ENCODE data around the gene SDK1.

Gene SDK1

DNA sequence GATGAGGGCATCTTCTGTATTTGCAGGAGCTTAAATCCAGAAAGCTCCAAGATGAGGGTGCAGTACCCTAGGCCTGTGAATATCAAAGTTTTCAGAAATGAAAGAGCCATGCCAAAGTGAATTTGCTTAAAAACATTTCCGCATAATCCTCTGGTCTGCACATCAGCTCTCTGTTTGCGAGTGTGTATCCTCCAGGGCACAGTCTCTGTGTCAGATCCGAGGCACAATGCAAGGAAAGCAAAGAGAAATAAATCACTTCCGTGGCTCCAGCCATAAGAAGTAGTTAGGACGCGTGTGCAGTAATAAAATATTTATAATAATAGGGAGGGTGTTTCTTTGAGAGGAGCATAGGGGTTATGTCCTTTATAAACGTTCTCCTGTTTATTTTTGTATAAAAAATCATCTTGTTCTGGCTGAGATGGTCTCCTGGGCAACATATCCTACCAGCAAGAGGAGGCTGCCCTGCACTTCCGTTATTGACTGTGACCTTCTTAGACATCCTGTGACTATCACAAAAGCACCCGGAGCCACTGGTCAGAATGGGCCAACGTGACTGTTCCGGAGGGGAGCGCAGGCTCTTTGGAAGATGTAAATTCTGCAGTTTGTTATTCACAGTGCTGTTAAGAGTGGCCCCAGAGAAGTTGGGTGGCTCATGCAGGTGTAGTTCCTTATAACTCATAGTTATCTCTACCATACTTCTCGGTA lies 713.4 kb downstream of the SDK1 start:
- DNase-seq (ENCODE audit: low read depth): no peak
- TF ChIP-seq CTCF (IDR thresholded peaks at IDR 0.05; ENCODE audit: insufficient read depth, low read depth, low read length, missing control alignments): no peak
- H3K4me3 ChIP-seq (ENCODE audit: low read length): no peak overlapping the region

DNA sequence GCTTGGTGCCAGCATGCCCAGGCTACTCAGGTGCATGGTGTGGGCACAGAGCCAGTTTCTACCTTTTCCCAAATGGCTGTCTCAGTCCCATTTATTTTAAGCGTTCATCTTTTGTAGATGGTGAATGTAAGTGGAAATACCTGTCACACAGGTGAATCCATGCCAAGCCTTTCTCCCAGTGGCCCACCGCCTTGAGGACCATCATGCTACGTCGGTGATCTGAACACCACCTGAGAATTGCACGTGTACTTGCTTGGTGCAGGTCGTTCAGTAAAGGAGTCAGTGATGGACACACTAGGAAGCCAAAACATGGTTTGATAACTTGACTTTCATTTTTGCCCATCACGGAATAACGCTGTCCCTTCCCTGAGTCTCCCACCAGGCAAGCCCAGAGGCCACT lies 714.3 kb downstream of the SDK1 start:
- no peak overlapping the region for H3K4me3 ChIP-seq (ENCODE audit: low read length)
- TF ChIP-seq CTCF (IDR thresholded peaks at IDR 0.05; ENCODE audit: insufficient read depth, low read depth, low read length, missing control alignments): no peak
- no peak for DNase-seq (ENCODE audit: low read depth)

- TF ChIP-seq CTCF (IDR thresholded peaks at IDR 0.05; ENCODE audit: insufficient read depth, low read depth, low read length, missing control alignments): no peak
- DNase-seq (ENCODE audit: low read depth): no peak
- no peak overlapping the region for H3K4me3 ChIP-seq (ENCODE audit: low read length)
These were observed 714.9 kb downstream of the SDK1 start for GRCh38 chr7:4015996-4016395.

DNA sequence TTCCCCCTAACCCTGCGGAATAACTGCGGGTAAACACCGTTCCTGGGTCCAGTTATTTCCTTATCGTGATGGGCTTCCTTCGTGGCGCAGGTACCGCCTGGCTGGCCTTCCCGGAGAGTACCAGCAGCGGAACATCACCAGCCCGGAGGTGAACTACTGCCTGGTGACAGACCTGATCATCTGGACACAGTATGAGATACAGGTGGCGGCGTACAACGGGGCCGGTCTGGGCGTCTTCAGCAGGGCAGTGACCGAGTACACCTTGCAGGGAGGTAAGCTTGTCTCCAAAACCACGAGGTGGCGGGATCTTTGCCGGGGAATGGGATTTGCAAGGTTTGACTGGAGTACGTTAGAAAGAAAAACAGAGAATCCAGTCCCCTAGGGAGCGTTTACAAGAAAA lies 716.0 kb downstream of the SDK1 start:
- no peak overlapping the region for H3K4me3 ChIP-seq (ENCODE audit: low read length)
- TF ChIP-seq CTCF (IDR thresholded peaks at IDR 0.05; ENCODE audit: insufficient read depth, low read depth, low read length, missing control alignments): no peak
- no peak for DNase-seq (ENCODE audit: low read depth)

- no peak for TF ChIP-seq CTCF (IDR thresholded peaks at IDR 0.05; ENCODE audit: insufficient read depth, low read depth, low read length, missing control alignments)
These were observed 716.7 kb downstream of the SDK1 start for GRCh38 chr7:4017785-4018184.

GRCh38 chr7:4018601-4019316 lies 717.7 kb downstream of the SDK1 start:
- H3K4me3 ChIP-seq (ENCODE audit: low read length): no peak overlapping the region
- TF ChIP-seq CTCF (IDR thresholded peaks at IDR 0.05; ENCODE audit: insufficient read depth, low read depth, low read length, missing control alignments): no peak
- no peak for DNase-seq (ENCODE audit: low read depth)

More at GRCh38 chr7:4017785-4018184, 716.7 kb downstream of the SDK1 start:
- DNase-seq (ENCODE audit: low read depth): no peak
- H3K4me3 ChIP-seq (ENCODE audit: low read length): no peak overlapping the region
